Mesendoderm (in vitro differentiated cells): Measurements from ENCODE around the gene TMEM178B.

Experiments used
- DNase-seq: peaks from one replicate; pipeline ENCODE4 v3.0.0; 2013
- H2AK5ac ChIP-seq: 2 replicates; pipeline ENCODE4 v1.6.1; 2013; ENCODE audit warnings: low read length, inconsistent platforms
- H2BK120ac ChIP-seq: 2 replicates; pipeline ENCODE4 v1.6.1; 2013; ENCODE audit warnings: low read depth, mild to moderate bottlenecking, low read length, moderate library complexity, mixed read lengths
- H2BK15ac ChIP-seq: replicated peaks from 2 replicates; pipeline ENCODE4 v1.6.1; 2013; ENCODE audit warnings: low read depth, mild to moderate bottlenecking, moderate library complexity
- H2BK5ac ChIP-seq: 2 replicates; pipeline ENCODE4 v1.6.1; 2013; ENCODE audit warnings: low read length, inconsistent platforms
- H3K18ac ChIP-seq: 2 replicates; pipeline ENCODE4 v1.6.1; 2013; ENCODE audit warnings: mild to moderate bottlenecking, low read length, mixed read lengths
- H3K23ac ChIP-seq: one replicate; pipeline ENCODE4 v1.6.1; 2013; ENCODE audit warnings: low read length
- H3K27ac ChIP-seq: 2 replicates; pipeline ENCODE4 v1.5.1; 2013; ENCODE audit warnings: low read depth, mild to moderate bottlenecking, inconsistent platforms, low read length, moderate library complexity
- H3K27me3 ChIP-seq: 2 replicates; pipeline ENCODE4 v1.6.1; 2013; ENCODE audit warnings: low read length, control low read depth, mild to moderate bottlenecking, inconsistent platforms; ENCODE audit not compliant: insufficient read depth, poor library complexity
- H3K36me3 ChIP-seq: 2 replicates; pipeline ENCODE4 v1.6.1; 2013; ENCODE audit warnings: low read length, inconsistent platforms; ENCODE audit not compliant: control insufficient read depth, insufficient read depth
- H3K4ac ChIP-seq: one replicate; pipeline ENCODE4 v1.6.1; 2013; ENCODE audit warnings: low read depth, mild to moderate bottlenecking, low read length, moderate library complexity
- H3K4me1 ChIP-seq: 2 replicates; pipeline ENCODE4 v1.6.1; 2013; ENCODE audit warnings: low read depth, low read length, inconsistent platforms; ENCODE audit not compliant: control insufficient read depth
- H3K4me2 ChIP-seq: 2 replicates; pipeline ENCODE4 v1.6.1; 2013; ENCODE audit warnings: low read length
- H3K4me3 ChIP-seq: 2 replicates; pipeline ENCODE4 v1.5.1; 2013; ENCODE audit warnings: mild to moderate bottlenecking, low read length
- H3K56ac ChIP-seq: one replicate; pipeline ENCODE4 v1.6.1; 2013; ENCODE audit warnings: low read length
- H3K79me1 ChIP-seq: 2 replicates; pipeline ENCODE4 v1.6.1; 2013; ENCODE audit warnings: low read length, inconsistent platforms
- H3K79me2 ChIP-seq: 2 replicates; pipeline ENCODE4 v1.6.1; 2013; ENCODE audit warnings: mild to moderate bottlenecking, low read length; ENCODE audit not compliant: control insufficient read depth, insufficient read depth
- H3K9ac ChIP-seq: 2 replicates; pipeline ENCODE4 v1.6.1; 2013; ENCODE audit warnings: low read length, inconsistent platforms
- H4K5ac ChIP-seq: one replicate; pipeline ENCODE4 v1.6.1; 2013; ENCODE audit warnings: low read length
- H4K8ac ChIP-seq: one replicate; pipeline ENCODE4 v1.6.1; 2013; ENCODE audit warnings: low read depth, mild to moderate bottlenecking, control low read depth, low read length, moderate library complexity
- WGBS: extraction: QIAGEN DNeasy Blood & Tissue Kit; methylation state at CpG from one replicate; pipeline ENCODE4 v1.1.7; 2013; ENCODE audit warnings: low lambda C conversion rate, missing lambda C conversion rate; ENCODE audit not compliant: insufficient coverage; ENCODE audit errors: extremely low coverage; 5-methylcytosine and 5-hydroxymethylcytosine counted together

Gene TMEM178B

GRCh38 chr7:141071260-141071854, 2.5 kb upstream of the TMEM178B start:
- Histone ChIP-seq H3K4me3 (peak overlapping the region; percentile 37), H3K18ac (no peak overlapping the region), H2BK120ac (no peak overlapping the region), H3K79me2 (no peaks in the 10 kb centered on the region), H3K36me3 (no peaks in the 10 kb centered on the region), H3K27me3 (peaks cover 9% of the 10 kb centered on the region), H3K56ac (peak overlapping the region; percentile 71), H3K4me2 (peak overlapping the region; percentile 82), H2AK5ac (no peak overlapping the region), H3K23ac (no peak overlapping the region), H4K8ac (no peak overlapping the region), H2BK15ac (no peak overlapping the region), H3K9ac (peak overlapping the region; percentile 44), H3K4me1 (no peaks in the 10 kb centered on the region), H3K27ac (no peak overlapping the region), H3K79me1 (no peaks in the 10 kb centered on the region), H2BK5ac (no peak overlapping the region), H4K5ac (no peak overlapping the region), H3K4ac (no peak overlapping the region)
- peak; percentile 82 for DNase-seq
- no CpG with 5 or more reads among the region's 30 CpGs for WGBS

- H4K5ac ChIP-seq: no peak overlapping the region
- H3K18ac ChIP-seq: no peak overlapping the region
- no peak overlapping the region for H2AK5ac ChIP-seq
- H3K79me2 ChIP-seq: no peaks in the 10 kb centered on the region
- peak overlapping the region; percentile 71 for H3K56ac ChIP-seq
- H2BK120ac ChIP-seq: no peak overlapping the region
- peak overlapping the region; percentile 37 for H3K4me3 ChIP-seq
- H3K79me1 ChIP-seq: no peaks in the 10 kb centered on the region
- no peak overlapping the region for H3K27ac ChIP-seq
- peak overlapping the region; percentile 82 for H3K4me2 ChIP-seq
- H2BK5ac ChIP-seq: no peak overlapping the region
- peak; percentile 37 for DNase-seq
- no peak overlapping the region for H3K4ac ChIP-seq
- no CpG with 5 or more reads among the region's 21 CpGs for whole genome bisulfite sequencing
- H3K4me1 ChIP-seq: no peaks in the 10 kb centered on the region
- peak overlapping the region; percentile 44 for H3K9ac ChIP-seq
- no peak overlapping the region for H4K8ac ChIP-seq
- no peaks in the 10 kb centered on the region for H3K36me3 ChIP-seq
- peaks cover 9% of the 10 kb centered on the region for H3K27me3 ChIP-seq
- H3K23ac ChIP-seq: no peak overlapping the region
- H2BK15ac ChIP-seq: no peak overlapping the region
Observed at GRCh38 chr7:141071855-141072547, 1.9 kb upstream of the TMEM178B start.

- Histone ChIP-seq H2AK5ac (no peak overlapping the region), H3K4me1 (no peaks in the 10 kb centered on the region), H3K4me3 (no peak overlapping the region), H3K23ac (no peak overlapping the region), H3K79me2 (no peaks in the 10 kb centered on the region), H4K5ac (no peak overlapping the region), H3K56ac (peak overlapping the region; percentile 59), H4K8ac (no peak overlapping the region), H3K36me3 (no peaks in the 10 kb centered on the region), H2BK15ac (no peak overlapping the region), H3K27ac (no peak overlapping the region), H3K4ac (no peak overlapping the region), H3K4me2 (peak overlapping the region; percentile 82), H2BK120ac (no peak overlapping the region), H3K27me3 (peaks cover 9% of the 10 kb centered on the region), H3K9ac (peak overlapping the region; percentile 24), H2BK5ac (no peak overlapping the region), H3K18ac (no peak overlapping the region), H3K79me1 (no peaks in the 10 kb centered on the region)
- peak; percentile 54 for DNase-seq
- no CpG with 5 or more reads among the region's 61 CpGs for WGBS
Observed at GRCh38 chr7:141072548-141073172, 1.2 kb upstream of the TMEM178B start.

- Histone ChIP-seq H3K27ac (no peak overlapping the region), H3K27me3 (peaks cover 9% of the 10 kb centered on the region)
- no CpG with 5 or more reads among the region's 60 CpGs for WGBS
Observed at GRCh38 chr7:141073173-141073640, 657 bp upstream of the TMEM178B start.

GRCh38 chr7:141074162-141074991, 513 bp downstream of the TMEM178B start:
- H3K18ac ChIP-seq: no peak overlapping the region
- no peaks in the 10 kb centered on the region for H3K4me1 ChIP-seq
- H2BK120ac ChIP-seq: no peak overlapping the region
- H2AK5ac ChIP-seq: no peak overlapping the region
- H3K56ac ChIP-seq: peak overlapping the region; percentile 94
- H4K8ac ChIP-seq: no peak overlapping the region
- H4K5ac ChIP-seq: no peak overlapping the region
- no peak overlapping the region for H3K27ac ChIP-seq
- no peaks in the 10 kb centered on the region for H3K36me3 ChIP-seq
- no CpG with 5 or more reads among the region's 75 CpGs for WGBS
- no peak overlapping the region for H3K4ac ChIP-seq
- H2BK15ac ChIP-seq: no peak overlapping the region
- H3K79me1 ChIP-seq: no peaks in the 10 kb centered on the region
- peak overlapping the region; percentile 67 for H3K9ac ChIP-seq
- H3K23ac ChIP-seq: peak overlapping the region; percentile 12
- DNase-seq: peak; percentile 59
- peak overlapping the region; percentile 82 for H3K4me2 ChIP-seq
- no peak overlapping the region for H2BK5ac ChIP-seq
- H3K4me3 ChIP-seq: peak overlapping the region; percentile 64
- H3K79me2 ChIP-seq: no peaks in the 10 kb centered on the region
- H3K27me3 ChIP-seq: peaks cover 9% of the 10 kb centered on the region

More at GRCh38 chr7:141073173-141073640, 657 bp upstream of the TMEM178B start:
- no peak overlapping the region for H3K4ac ChIP-seq
- no peaks in the 10 kb centered on the region for H3K36me3 ChIP-seq
- no peak overlapping the region for H2BK120ac ChIP-seq
- H3K79me1 ChIP-seq: no peaks in the 10 kb centered on the region
- no peak overlapping the region for H3K18ac ChIP-seq
- no peak overlapping the region for H4K5ac ChIP-seq
- no peak overlapping the region for H2BK5ac ChIP-seq
- no peak overlapping the region for H3K9ac ChIP-seq
- H3K56ac ChIP-seq: peak overlapping the region; percentile 30
- no peaks in the 10 kb centered on the region for H3K4me1 ChIP-seq
- H3K4me3 ChIP-seq: peak overlapping the region; percentile 33
- no peak overlapping the region for H2AK5ac ChIP-seq
- peak; percentile 75 for DNase-seq
- no peak overlapping the region for H2BK15ac ChIP-seq
- no peaks in the 10 kb centered on the region for H3K79me2 ChIP-seq
- no peak overlapping the region for H3K23ac ChIP-seq
- peak overlapping the region; percentile 82 for H3K4me2 ChIP-seq
- H4K8ac ChIP-seq: no peak overlapping the region
